GM10248 (cell line): ENCODE data around the gene SLCO2A1.

ENCODE experiments used
- CTCF ChIA-PET: fragments of 300-600 bp; sonication (Branson Sonifier 250); formaldehyde crosslinking; extraction: SDS; loops from one replicate; lab custom pipeline; 2021; ENCODE audit warnings: antibody characterized with exemption; lab: Yijun Ruan, JAX
- POLR2A ChIA-PET: fragments of 350-650 bp; sonication (Branson Sonifier 250); formaldehyde crosslinking; extraction: SDS; loops from one replicate; lab custom pipeline; 2020; ENCODE audit warnings: antibody characterized with exemption; lab: Yijun Ruan, JAX
- DNase-seq: peaks from one replicate; pipeline ENCODE4 v3.0.0; 2012; ENCODE audit errors: extremely low spot score
- TF ChIP-seq, protein P1 (sequence below): IDR thresholded peaks from 2 replicates; pipeline ENCODE4 v1.5.1; 2012; ENCODE audit warnings: mild to moderate bottlenecking, low read depth; ENCODE audit errors: extremely low read depth, missing control alignments, control extremely low read depth

SLCO2A1 gene

DNA sequence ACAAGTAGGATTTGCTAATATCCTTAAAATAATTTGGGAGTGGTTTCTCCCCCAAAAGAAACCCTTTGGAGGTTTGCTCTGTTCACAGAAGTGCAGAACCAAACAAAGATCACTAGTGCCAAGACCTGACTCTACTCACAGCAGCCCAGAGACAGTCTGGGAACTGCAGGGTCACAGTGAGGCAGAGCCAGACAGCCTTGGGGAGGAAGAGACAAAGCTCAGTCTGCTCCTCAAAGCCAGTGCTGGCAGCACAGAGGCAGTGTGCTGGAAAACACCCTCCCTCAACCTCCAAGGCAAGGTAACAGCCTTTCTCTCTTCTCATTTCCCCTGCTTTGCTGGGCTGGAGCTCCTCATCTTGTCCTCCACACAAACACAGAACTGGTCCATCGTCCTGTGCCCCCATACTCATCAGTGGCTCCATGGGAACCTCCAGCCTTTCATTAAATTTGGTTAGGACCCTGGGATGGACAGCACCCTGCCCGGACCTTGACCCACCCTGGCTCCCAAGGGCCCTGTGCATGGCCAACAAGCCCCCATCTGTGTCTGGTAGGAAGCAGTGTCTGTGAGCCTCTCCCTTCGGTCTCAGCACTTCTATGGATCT lies 146.6 kb downstream of the SLCO2A1 start:
- POLR2A ChIA-PET = no interaction called here
- no peak for DNase-seq
- TF ChIP-seq, protein P1, sequence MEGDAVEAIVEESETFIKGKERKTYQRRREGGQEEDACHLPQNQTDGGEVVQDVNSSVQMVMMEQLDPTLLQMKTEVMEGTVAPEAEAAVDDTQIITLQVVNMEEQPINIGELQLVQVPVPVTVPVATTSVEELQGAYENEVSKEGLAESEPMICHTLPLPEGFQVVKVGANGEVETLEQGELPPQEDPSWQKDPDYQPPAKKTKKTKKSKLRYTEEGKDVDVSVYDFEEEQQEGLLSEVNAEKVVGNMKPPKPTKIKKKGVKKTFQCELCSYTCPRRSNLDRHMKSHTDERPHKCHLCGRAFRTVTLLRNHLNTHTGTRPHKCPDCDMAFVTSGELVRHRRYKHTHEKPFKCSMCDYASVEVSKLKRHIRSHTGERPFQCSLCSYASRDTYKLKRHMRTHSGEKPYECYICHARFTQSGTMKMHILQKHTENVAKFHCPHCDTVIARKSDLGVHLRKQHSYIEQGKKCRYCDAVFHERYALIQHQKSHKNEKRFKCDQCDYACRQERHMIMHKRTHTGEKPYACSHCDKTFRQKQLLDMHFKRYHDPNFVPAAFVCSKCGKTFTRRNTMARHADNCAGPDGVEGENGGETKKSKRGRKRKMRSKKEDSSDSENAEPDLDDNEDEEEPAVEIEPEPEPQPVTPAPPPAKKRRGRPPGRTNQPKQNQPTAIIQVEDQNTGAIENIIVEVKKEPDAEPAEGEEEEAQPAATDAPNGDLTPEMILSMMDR = no peak
- CTCF ChIA-PET = interaction anchor here (1.6 kb wide), 1 partner anchor 45 kb away, joined by 3 read pairs; no protein-coding TSS in a partner anchor

DNA sequence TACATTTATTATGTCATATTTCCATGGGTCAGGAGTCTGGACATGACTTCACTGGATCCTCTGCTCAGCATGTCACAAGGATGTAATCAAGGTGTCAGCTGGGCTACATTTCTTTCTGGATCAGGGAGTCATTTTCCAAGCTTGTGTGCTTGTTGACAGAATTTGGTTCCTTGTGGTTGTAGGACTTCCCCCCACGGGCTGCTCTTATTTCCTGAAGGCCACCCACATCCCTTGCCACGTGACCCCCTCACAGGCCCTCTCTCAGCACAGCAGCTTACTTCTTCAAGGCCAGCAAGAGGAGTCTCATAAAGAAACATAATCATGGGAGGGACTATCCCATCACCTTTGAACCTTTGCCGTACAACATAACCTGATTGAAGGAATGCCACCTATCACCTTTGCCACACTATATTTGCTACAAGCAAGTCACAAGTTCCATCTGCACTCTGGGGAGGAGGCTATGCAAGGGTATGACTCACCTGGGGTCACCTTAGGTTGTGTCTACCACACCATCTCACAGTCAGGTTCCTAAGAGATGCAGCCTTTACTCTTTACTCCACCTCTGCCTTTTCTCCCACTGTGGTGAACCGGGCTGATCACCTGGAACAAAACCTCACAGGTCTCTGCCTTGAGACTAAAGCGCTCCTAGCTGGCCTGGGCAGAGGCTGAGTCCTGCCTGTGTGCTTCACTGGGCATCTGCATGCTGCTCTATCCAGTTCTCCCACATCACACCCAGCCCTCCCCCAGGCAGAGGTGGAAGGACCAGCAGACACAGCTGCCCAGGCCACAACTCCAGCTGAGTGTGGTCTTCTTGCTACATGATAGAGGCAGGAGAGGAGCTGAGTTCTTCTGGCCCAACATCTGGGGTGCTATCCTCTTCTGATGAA lies 147.5 kb downstream of the SLCO2A1 start:
- ChIA-PET POLR2A (no interaction called here), CTCF (interaction anchor here (1.6 to 1.7 kb wide), 2 partner anchors 15 to 46 kb away, joined by 3 to 4 read pairs; no protein-coding TSS in a partner anchor)
- no peak for DNase-seq
- TF ChIP-seq, protein P1 = no peak

DNA sequence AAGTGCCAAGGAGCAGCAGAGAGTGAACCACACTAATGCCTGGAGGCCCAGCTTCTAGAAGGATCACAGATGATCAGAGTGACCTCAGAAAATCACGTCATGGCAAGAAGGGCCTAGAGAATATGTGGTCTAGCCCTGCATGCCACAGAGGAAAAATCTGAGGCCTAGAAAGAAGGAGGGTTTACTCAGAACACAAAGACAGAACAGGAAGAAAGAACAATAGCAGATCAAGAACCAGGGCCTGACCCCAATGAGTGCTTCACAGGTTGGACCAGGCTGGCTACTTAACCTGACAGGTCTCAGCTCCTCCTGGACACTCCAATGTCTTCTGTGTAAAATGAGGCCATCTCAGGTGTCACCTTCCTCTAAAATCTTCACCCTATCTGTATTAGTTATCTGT lies 148.2 kb downstream of the SLCO2A1 start:
- ChIA-PET POLR2A (no interaction called here), CTCF (interaction anchor here (1.7 kb wide), 1 partner anchor 15 kb away, joined by 4 read pairs; no protein-coding TSS in a partner anchor)

DNA sequence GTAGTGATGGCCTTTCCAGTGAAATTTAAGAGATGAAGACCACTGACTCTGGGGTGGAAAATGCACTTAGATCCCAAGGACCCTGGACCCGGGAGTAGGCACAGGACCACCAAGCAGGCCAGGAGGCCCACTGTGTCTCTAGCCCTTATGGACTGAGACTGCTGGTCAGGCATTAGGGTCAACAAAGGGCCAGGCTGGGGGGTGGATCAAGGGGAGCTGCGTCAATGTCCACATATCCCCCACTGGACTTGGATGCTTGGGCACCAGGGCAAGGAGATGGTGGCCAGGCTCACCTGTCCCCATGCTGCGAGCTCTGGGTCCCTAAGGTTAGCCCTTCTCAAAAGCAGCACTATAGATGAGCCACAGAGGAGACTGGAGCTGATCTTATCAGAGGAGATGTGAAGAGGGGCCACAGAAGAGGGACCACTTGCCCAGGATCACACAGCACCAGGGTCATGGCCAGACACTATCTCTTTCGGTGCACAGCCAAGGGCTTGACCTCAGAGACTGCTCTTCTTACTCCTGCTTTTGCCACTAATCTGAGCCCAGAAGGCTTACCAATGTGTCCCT lies 148.8 kb downstream of the SLCO2A1 start:
- no peak for DNase-seq
- TF ChIP-seq, protein P1 = no peak
- POLR2A ChIA-PET = no interaction called here
- CTCF ChIA-PET = interaction anchor here (1.4 to 1.7 kb wide), 2 partner anchors 11 to 16 kb away, joined by 4 to 5 read pairs; no protein-coding TSS in a partner anchor

More for the DNA sequence above, 148.2 kb downstream of the SLCO2A1 start:
- no peak for DNase-seq
- TF ChIP-seq, protein P1 = no peak

GRCh38 chr3:133880287-133880686 lies 149.4 kb downstream of the SLCO2A1 start:
- CTCF ChIA-PET = interaction anchor here (0.7 to 1.4 kb wide), 2 partner anchors 12 to 17 kb away, joined by 3 to 5 read pairs; no protein-coding TSS in a partner anchor

More at GRCh38 chr3:133880287-133880686, 149.4 kb downstream of the SLCO2A1 start:
- DNase-seq = no peak
- TF ChIP-seq, protein P1 = no peak
- POLR2A ChIA-PET = no interaction called here
